ENCODE data around the gene ADGRG2.

DNA sequence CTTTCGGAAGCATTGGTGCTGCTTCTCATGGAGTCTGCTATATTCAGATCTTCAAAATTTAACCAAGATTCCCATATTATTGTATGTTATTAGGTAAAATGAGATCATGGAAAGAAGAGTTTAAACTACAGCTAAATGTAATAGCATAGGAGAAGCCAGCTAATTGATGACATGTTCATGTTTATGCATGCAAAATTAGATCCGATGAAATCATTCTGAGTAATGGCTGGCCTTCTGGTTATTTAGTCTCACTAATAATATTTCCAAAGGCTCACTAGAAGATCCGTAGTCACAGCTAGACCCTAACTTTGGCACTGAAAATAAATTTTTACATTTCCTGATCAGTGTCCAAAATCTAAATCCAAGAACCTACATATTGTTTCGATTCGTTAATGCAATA lies 118.5 kb downstream of the ADGRG2 start:
- TF ChIP-seq PCBP2 (optimal IDR thresholded peaks at IDR 0.05; ENCODE audit: low read depth, low read length, poor library complexity, severe bottlenecking) (no peak), CHD2 (IDR thresholded peaks at IDR 0.05; ENCODE audit: low read depth, low read length) (no peak), SP1 (IDR thresholded peaks at IDR 0.05) (no peak), SP1 (CRISPR knock-in tag; IDR thresholded peaks at IDR 0.05) (no peak)

Data from HepG2 (cell line).